ENCODE data around the gene TRIO. TPM values are rescaled to one million over a fixed set of nuclear protein-coding genes. Genes with fewer than 3 reads are reported as not detected.

TRIO gene
- total and polyA plus RNA-seq, 2 of the 8 experiments (the other 6 are each of a cell fraction or from before 2014, with no cell fraction given) = 35.1 to 69.1 TPM

DNA sequence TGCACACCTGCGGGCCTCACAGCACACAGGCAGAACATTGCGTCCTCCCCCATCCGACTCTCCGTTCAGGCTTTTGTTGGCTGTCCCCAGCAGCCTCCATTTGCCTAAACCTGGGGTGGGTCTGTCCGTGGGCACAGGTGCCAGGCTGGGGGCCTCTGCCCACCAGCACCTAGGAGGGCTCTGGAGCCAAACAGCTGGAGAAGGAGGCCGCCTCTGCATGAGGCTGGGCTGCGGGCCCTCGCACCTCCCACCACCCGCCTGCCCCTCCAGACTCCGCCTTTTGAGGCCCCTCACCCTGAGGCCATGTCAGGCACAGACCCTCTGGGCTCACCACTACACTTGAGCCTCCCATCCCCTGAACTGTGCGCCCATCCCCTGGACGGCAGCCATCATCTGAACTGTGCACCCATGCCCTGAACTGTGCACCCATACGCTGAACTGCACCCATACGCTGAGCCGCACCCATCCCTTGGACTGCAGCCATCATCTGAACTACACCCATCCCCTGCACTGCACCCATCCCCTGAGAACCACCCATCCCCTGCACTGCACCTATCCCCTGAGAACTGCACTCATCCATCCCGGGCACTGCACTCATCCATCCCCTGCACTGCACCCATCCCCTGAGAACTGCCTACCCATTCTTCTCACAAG, 340.5 kb downstream of the TRIO start:
- H3K79me2 ChIP-seq (ENCODE audit: control insufficient read depth in 1 of 2, insufficient read depth in 2 of 2, low read length in 2 of 2) = no peaks in the 10 kb centered on the region
- H3K79me1 ChIP-seq (ENCODE audit: low read depth, low read length) = no peaks in the 10 kb centered on the region
- no peak overlapping the region for H3K18ac ChIP-seq (ENCODE audit: extremely low read depth, low read length)
- H2BK5ac ChIP-seq (ENCODE audit: low read depth, low read length) = no peak overlapping the region
- no peak overlapping the region for H2AK5ac ChIP-seq (ENCODE audit: low read depth, low read length)
- 86% methylated on average over 15 of the region's 16 CpGs; no CpG with 5 or more reads in 1 of the 2 experiments for WGBS, 2 experiments (ENCODE audit: extremely low coverage in 1 of 2, insufficient coverage in 1 of 2, insufficient read length in 1 of 2, insufficient replicate concordance in 2 of 2, low coverage in 1 of 2, low lambda C conversion rate in 2 of 2, missing lambda C conversion rate in 1 of 2)
- H3K4me1 ChIP-seq (replicated peaks in 1 of 4; ENCODE audit: control insufficient read depth in 3 of 4, insufficient read depth in 4 of 4, low read length in 3 of 4) = no peaks in the 10 kb centered on the region
- no peak overlapping the region for H3K27ac ChIP-seq (ENCODE audit: low read depth, low read length)
- peaks cover 5% of the 10 kb centered on the region; the same call in 1 of the 2 replicates for H3K23me2 ChIP-seq (ENCODE audit: low read depth, low read length)
- TF ChIP-seq KDM1A (IDR thresholded peaks at IDR 0.05; ENCODE audit: borderline replicate concordance, low read length) = no peak
- no peak for TF ChIP-seq CTBP2 (IDR thresholded peaks at IDR 0.05; ENCODE audit: borderline replicate concordance, insufficient read depth, insufficient read length, low read length)
- no peak overlapping the region for H4K5ac ChIP-seq (ENCODE audit: insufficient read length, low read depth, low read length)
- no peak overlapping the region for H3K4ac ChIP-seq (replicated peaks; ENCODE audit: insufficient read length, low read depth, low read length)
- no peak overlapping the region for H2BK15ac ChIP-seq (ENCODE audit: low read length)
- no peak overlapping the region for H4K91ac ChIP-seq (replicated peaks; ENCODE audit: insufficient read length, low read length)
- no peaks in the 10 kb centered on the region for H3K9me3 ChIP-seq (ENCODE audit: insufficient read depth in 2 of 2, low read depth in 1 of 2, low read length in 1 of 2)
- H4K8ac ChIP-seq (ENCODE audit: extremely low read depth, insufficient read depth, low read length) = no peak overlapping the region
- no peak overlapping the region for H3K14ac ChIP-seq (ENCODE audit: insufficient read length)
- peaks cover 0 to 4% of the 10 kb centered on the region in 2 experiments for H4K20me1 ChIP-seq (replicated peaks in 1 of 2; ENCODE audit: control insufficient read depth in 1 of 2, insufficient read depth in 2 of 2, low read length in 2 of 2)
- no peak overlapping the region for H3K9ac ChIP-seq (replicated peaks in 1 of 4; ENCODE audit: extremely low read depth in 1 of 4, low read depth in 3 of 4, low read length in 3 of 4)
- CTCF ChIA-PET (ENCODE audit: partially characterized antibody) = interaction anchor here (1.0 kb wide), 1 partner anchor 21 kb away, joined by 3 read pairs; no protein-coding TSS in a partner anchor
- peaks cover 3 to 41% (median 24%) of the 10 kb centered on the region in 4 experiments; a peak in 6 of 8 replicates for H3K36me3 ChIP-seq (ENCODE audit: control insufficient read depth in 2 of 4, insufficient read depth in 4 of 4, low read length in 3 of 4)
- H3K23ac ChIP-seq (ENCODE audit: insufficient read length) = no peak overlapping the region
- no peak overlapping the region for H2BK20ac ChIP-seq (ENCODE audit: low read length)
- no peak overlapping the region for H2BK12ac ChIP-seq (ENCODE audit: low read depth, low read length)
- H3K27me3 ChIP-seq (replicated peaks in 1 of 4; ENCODE audit: control insufficient read depth in 3 of 4, extremely low read depth in 1 of 4, insufficient read depth in 3 of 4, low read length in 3 of 4) = no peaks in the 10 kb centered on the region
- no peak overlapping the region for H2BK120ac ChIP-seq (replicated peaks; ENCODE audit: low read depth, low read length)
- no peak overlapping the region for H3K56ac ChIP-seq (replicated peaks; ENCODE audit: insufficient read length, low read depth, low read length)
- no peak overlapping the region for H3K4me3 ChIP-seq (ENCODE audit: extremely low read depth in 1 of 4, insufficient read depth in 2 of 4, low read depth in 3 of 4, low read length in 4 of 4)
- POLR2A ChIA-PET (ENCODE audit: partially characterized antibody) = no interaction called here
- no peak overlapping the region for H2AFZ ChIP-seq (ENCODE audit: low read length)
- H3K4me2 ChIP-seq (ENCODE audit: insufficient read depth in 1 of 2, low read depth in 2 of 2, low read length in 2 of 2) = no peak overlapping the region
- FAIRE-seq (no peak), DNase-seq (ENCODE audit: low read depth in 1 of 2, low spot score in 2 of 2) (no peak)
